Measurements from ENCODE around the gene CYP46A1.

DNA sequence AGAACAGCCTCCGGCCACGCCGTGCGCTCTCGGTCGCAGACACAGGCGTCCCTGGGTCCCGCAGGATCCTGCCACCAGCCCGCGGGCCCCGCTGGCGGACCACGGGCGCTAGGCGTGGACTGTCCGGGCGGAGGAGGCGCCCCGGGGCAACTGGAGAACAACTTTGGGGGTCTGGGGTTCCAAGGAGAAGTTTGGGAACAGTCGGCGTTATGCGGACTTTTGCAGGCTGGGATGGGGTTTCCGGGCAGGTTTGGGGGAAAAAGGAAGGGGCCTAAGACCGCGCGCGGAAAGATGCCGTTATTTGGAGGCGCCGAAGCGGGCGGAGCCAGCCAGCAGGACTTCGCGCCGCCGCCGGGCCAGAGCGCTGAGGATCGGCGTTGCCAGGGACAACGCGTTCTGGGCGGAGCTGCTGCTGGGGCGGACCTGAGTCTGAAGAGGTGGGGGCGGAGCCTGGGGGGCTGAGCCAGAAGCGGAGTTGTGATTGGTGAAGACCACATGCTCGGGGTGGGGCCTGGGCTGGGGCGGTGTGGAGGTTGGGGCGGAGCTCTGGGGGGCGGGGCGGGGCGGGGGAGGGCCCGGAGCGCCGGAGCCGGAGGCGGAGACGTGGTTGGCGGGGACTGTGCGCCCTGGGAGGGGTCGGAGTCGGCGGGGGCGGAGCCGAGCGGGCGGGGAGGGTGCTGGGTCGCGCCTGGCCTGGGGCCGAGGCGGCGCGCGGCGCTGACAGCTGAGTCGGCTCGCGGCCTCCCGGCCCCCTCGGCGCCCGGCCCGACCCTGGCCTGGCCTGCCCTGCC lies at the start of gene CYP46A1:
- TF ChIP-seq, protein P1, sequence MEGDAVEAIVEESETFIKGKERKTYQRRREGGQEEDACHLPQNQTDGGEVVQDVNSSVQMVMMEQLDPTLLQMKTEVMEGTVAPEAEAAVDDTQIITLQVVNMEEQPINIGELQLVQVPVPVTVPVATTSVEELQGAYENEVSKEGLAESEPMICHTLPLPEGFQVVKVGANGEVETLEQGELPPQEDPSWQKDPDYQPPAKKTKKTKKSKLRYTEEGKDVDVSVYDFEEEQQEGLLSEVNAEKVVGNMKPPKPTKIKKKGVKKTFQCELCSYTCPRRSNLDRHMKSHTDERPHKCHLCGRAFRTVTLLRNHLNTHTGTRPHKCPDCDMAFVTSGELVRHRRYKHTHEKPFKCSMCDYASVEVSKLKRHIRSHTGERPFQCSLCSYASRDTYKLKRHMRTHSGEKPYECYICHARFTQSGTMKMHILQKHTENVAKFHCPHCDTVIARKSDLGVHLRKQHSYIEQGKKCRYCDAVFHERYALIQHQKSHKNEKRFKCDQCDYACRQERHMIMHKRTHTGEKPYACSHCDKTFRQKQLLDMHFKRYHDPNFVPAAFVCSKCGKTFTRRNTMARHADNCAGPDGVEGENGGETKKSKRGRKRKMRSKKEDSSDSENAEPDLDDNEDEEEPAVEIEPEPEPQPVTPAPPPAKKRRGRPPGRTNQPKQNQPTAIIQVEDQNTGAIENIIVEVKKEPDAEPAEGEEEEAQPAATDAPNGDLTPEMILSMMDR (IDR thresholded peaks at IDR 0.05), result no peak
- TF ChIP-seq ZFX (IDR thresholded peaks at IDR 0.05; ENCODE audit: borderline replicate concordance), result no peak

All from 22Rv1 (cell line).